Spleen (tissue), 11 donors: Measurements from ENCODE around the gene HORMAD2. TPM values are rescaled to one million over a fixed set of nuclear protein-coding genes. Genes with fewer than 3 reads are reported as not detected.

Source experiments
- DNase-seq: peaks from one replicate; pipeline ENCODE4 v3.0.0-alpha.2; 2020
- H3K27ac ChIP-seq, 8 donors: fragments of 200-600 bp; sonication (generic) in 7 of 8; 1 replicate in 4 of 8; 2 replicates in 4 of 8; pipeline versions ENCODE4 v1.5.0 to v1.8.0; 2016 to 2021; ENCODE audit warnings: inconsistent platforms in 4 of 8, mild to moderate bottlenecking in 4 of 8, moderate library complexity in 1 of 8
- H3K27me3 ChIP-seq, 7 donors: fragments of 200-600 bp; sonication (generic) in 6 of 7; replicated peaks in 1 of 7; 1 replicate in 4 of 7; 2 replicates in 3 of 7; pipeline versions ENCODE4 v1.5.0 to v1.8.0; 2016 to 2021; ENCODE audit warnings: inconsistent platforms in 3 of 7, mild to moderate bottlenecking in 1 of 7
- H3K36me3 ChIP-seq, 6 donors: fragments of 200-600 bp; sonication (generic) in 5 of 6; 1 replicate in 4 of 6; 2 replicates in 2 of 6; pipeline versions ENCODE4 v1.5.0 to v1.8.0; 2016 to 2021; ENCODE audit warnings: inconsistent platforms in 2 of 6
- H3K4me1 ChIP-seq, 6 donors: fragments of 200-600 bp; sonication (generic) in 5 of 6; 1 replicate in 3 of 6; 2 replicates in 3 of 6; pipeline versions ENCODE4 v1.5.0 to v1.8.0; 2016 to 2021; ENCODE audit warnings: inconsistent platforms in 3 of 6
- H3K4me3 ChIP-seq, 8 donors: fragments of 200-600 bp; sonication (generic) in 7 of 8; 1 replicate in 4 of 8; 2 replicates in 4 of 8; pipeline versions ENCODE4 v1.5.0 to v1.8.0; 2016 to 2021; ENCODE audit warnings: inconsistent platforms in 4 of 8, mild to moderate bottlenecking in 4 of 8, moderate library complexity in 2 of 8
- H3K9me3 ChIP-seq, 8 donors: fragments of 200-600 bp; sonication (generic) in 7 of 8; 1 replicate in 4 of 8; 2 replicates in 4 of 8; pipeline versions ENCODE4 v1.5.0 to v1.8.0; 2016 to 2021; ENCODE audit warnings: inconsistent platforms in 4 of 8
- POLR2A ChIP-seq, 3 donors: fragments of 450-650 bp; IDR thresholded peaks; one replicate each; pipeline ENCODE4 v1.5.1; 2017; ENCODE audit warnings: antibody characterized with exemption in 3 of 3, mild to moderate bottlenecking in 1 of 3
- POLR2AphosphoS5 ChIP-seq, 3 donors: sonication (generic); formaldehyde crosslinking; IDR thresholded peaks; one replicate each; pipeline ENCODE4 v1.5.1; 2017; ENCODE audit warnings: antibody characterized with exemption in 3 of 3
- WGBS, 5 donors: extraction: QIAGEN DNeasy Blood & Tissue Kit in 3 of 5; methylation state at CpG; one replicate each; pipeline versions ENCODE4 v1.1.5 to v1.1.7; 2013 to 2018; 5-methylcytosine and 5-hydroxymethylcytosine counted together
- intact Hi-C: fragments of 100-400 bp; cut with DNase I; formaldehyde crosslinking; loops from one replicate; pipeline ENCODE4 v1.15.0; 2023; ENCODE audit warnings: low total_unique reads
- polyA plus RNA-seq, 3 donors: library from polyadenylated mRNA; stranded (reverse); fragments of 200-250 nt; gene quantifications; one replicate each; pipeline ENCODE4 v1.2.1, GENCODE V29; 2013
- total RNA-seq, 7 donors: library from RNA; depleted of rRNA in 3 of 7; stranded (reverse); fragments of >200 nt in 3 of 7; fragmentation: NEBNext Ultra II Directional in 4 of 7; extraction: Animal tissue kit (Norgen Biotek cat#: 25700) in 4 of 7; gene quantifications; one replicate each; pipeline versions ENCODE4 v1.1.0 to v1.2.1, GENCODE V29; 2016 to 2021
- TF ChIP-seq, protein P1 (sequence below), 11 experiments: fragments of 200-600 bp in 7 of 11; fragments of 450-650 bp in 4 of 11; sonication (generic) in 4 of 11; IDR thresholded peaks in 8 of 11; conservative IDR thresholded peaks in 3 of 11; 1 replicate in 7 of 11; 2 replicates in 4 of 11; pipeline versions ENCODE4 v1.4.0 to v1.8.0; 2016 to 2021; ENCODE audit warnings: antibody characterized with exemption in 11 of 11, inconsistent platforms in 4 of 11, mild to moderate bottlenecking in 1 of 11
- donor health status: healthy with polysubstance abuse.
- donor health status: DM: no; HTN: no; CAD: no; lungs with moderate emphysema.
- donor health status: DM: no; HTN: no; CAD: no.
- donor health status: Bipolar disorder and iron deficiency.
- donor health status: healthy.
- donor health status: DM: no; HTN: no; CAD: no.
- donor health status: DM: yes; HTN: yes; CAD: no.

The HORMAD2 gene
- total and polyA plus RNA-seq, 10 donors: not detected

DNA sequence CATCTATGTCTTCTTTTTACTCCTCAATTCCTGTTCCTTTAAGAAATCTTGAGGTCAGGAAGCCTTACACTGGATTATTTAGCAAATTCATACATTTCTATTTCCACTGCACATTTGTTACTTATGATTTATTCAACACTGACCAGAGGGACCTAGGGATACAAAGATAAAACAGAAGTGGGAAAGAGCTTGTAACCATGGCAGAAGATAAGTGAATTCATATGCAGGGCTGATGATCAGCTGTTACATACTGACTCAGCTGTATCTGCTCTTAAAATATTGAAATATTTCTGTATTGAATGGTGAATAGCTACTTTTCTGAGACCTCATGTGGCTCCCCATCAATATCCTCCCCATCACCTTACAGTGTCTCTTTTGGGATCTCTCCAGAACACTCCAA is 25.2 kb downstream of the HORMAD2 start:
- intact Hi-C loops: loop anchor here (10.0 kb wide), 1 partner anchor 179 kb away; the partner anchor contains the start of gene CASTOR1
- Histone ChIP-seq H3K9me3 (no peaks in the 10 kb centered on the region), H3K36me3 (no peaks in the 10 kb centered on the region), H3K4me1 (peaks cover 0 to 18% (median 0%) of the 10 kb centered on the region in 6 donors), H3K27me3 (no peaks in the 10 kb centered on the region), H3K27ac (no peak overlapping the region), H3K4me3 (no peak overlapping the region)
- no peak for TF ChIP-seq POLR2A (IDR thresholded peaks at IDR 0.05)
- TF ChIP-seq POLR2AphosphoS5 (IDR thresholded peaks at IDR 0.05): no peak
- TF ChIP-seq, protein P1, sequence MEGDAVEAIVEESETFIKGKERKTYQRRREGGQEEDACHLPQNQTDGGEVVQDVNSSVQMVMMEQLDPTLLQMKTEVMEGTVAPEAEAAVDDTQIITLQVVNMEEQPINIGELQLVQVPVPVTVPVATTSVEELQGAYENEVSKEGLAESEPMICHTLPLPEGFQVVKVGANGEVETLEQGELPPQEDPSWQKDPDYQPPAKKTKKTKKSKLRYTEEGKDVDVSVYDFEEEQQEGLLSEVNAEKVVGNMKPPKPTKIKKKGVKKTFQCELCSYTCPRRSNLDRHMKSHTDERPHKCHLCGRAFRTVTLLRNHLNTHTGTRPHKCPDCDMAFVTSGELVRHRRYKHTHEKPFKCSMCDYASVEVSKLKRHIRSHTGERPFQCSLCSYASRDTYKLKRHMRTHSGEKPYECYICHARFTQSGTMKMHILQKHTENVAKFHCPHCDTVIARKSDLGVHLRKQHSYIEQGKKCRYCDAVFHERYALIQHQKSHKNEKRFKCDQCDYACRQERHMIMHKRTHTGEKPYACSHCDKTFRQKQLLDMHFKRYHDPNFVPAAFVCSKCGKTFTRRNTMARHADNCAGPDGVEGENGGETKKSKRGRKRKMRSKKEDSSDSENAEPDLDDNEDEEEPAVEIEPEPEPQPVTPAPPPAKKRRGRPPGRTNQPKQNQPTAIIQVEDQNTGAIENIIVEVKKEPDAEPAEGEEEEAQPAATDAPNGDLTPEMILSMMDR (IDR thresholded peaks at IDR 0.05 in 8 of 11, conservative IDR thresholded peaks at IDR 0.05 in 3 of 11): no peak
- no peak for DNase-seq

DNA sequence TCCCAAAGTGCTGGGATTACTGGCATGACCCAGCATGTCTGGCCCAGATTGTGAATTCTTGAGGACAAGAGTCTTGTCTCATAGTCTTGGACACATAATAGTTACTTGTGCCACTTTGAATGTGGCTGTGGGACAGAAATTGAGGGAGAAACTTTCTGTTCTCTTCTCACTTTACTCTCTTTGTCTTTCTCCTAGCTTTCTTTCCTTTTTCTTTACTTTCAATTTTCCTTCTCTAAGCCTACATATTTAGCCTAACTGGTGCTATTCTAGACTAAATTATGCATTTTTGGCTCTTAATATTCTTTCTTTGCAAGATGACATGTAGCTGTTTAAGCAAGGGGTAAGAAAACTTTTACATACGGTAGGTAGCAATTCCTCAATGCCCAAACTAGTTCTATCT is 33.2 kb downstream of the HORMAD2 start:
- WGBS, 5 donors: 89 to 98% (median 96%) methylated on average over 1 of the region's 1 CpG
- DNase-seq: no peak
- Histone ChIP-seq H3K36me3 (no peaks in the 10 kb centered on the region), H3K27me3 (no peaks in the 10 kb centered on the region), H3K9me3 (no peaks in the 10 kb centered on the region), H3K4me3 (no peak overlapping the region), H3K4me1 (peaks cover 0 to 5% (median 0%) of the 10 kb centered on the region in 6 donors), H3K27ac (no peak overlapping the region)
- TF ChIP-seq, protein P1 (IDR thresholded peaks at IDR 0.05 in 8 of 11, conservative IDR thresholded peaks at IDR 0.05 in 3 of 11): no peak
- TF ChIP-seq POLR2AphosphoS5 (IDR thresholded peaks at IDR 0.05) (no peak), POLR2A (IDR thresholded peaks at IDR 0.05) (no peak)
- intact Hi-C loops: loop anchor here (10.0 kb wide), 1 partner anchor 271 kb away; the partner anchor contains the start of gene RNF215

DNA sequence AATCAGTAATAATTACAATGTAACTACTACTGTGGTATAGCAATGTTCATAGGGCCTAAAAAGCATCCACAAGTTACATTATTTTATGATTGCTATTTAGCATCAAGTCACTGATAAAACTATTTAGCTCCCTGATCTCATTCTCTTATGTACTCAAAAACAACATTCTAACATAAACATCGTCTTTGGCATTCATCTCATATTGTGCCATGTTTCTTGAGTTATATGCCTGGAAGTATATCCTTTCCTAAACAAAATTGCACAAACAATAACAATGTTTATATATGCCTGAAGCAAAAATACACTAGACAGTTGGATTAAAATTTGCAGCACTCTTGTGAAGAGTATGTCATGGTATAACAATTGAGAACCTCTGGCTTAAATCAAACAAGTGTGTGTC is 34.1 kb downstream of the HORMAD2 start:
- Histone ChIP-seq H3K4me3 (no peak overlapping the region), H3K9me3 (no peaks in the 10 kb centered on the region), H3K36me3 (no peaks in the 10 kb centered on the region), H3K4me1 (no peaks in the 10 kb centered on the region), H3K27ac (no peak overlapping the region), H3K27me3 (no peaks in the 10 kb centered on the region)
- intact Hi-C loops: loop anchor here (10.0 kb wide), 1 partner anchor 270 kb away; the partner anchor contains the start of gene RNF215
- TF ChIP-seq POLR2AphosphoS5 (IDR thresholded peaks at IDR 0.05): no peak
- 85 to 100% (median 90%) methylated on average over 1 of the region's 1 CpG for WGBS, 5 donors
- no peak for DNase-seq

DNA sequence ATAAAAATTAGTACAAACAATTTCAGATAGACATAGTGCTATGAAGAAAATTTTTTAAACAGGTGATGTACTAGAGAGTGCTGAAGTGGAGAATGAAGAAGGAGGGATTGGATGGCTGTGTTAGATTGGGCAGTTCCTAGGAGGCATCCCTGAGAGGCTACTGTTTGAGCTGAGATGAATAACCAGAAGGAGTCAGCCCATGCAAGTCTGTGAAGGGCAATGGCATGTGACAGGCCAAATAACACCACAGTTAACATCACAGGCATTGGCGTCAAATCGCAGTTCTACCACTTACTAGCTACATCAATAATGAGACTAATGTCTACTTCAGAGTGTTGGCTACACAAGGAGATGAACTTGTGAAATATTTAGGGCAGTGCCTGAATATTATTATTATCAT is 35.4 kb downstream of the HORMAD2 start:
- H3K27ac ChIP-seq: no peak overlapping the region
- no peak overlapping the region for H3K4me3 ChIP-seq
- DNase-seq: no peak
- H3K9me3 ChIP-seq: no peaks in the 10 kb centered on the region
- H3K36me3 ChIP-seq: no peaks in the 10 kb centered on the region
- no peaks in the 10 kb centered on the region for H3K27me3 ChIP-seq
- intact Hi-C loops: loop anchor here (10.0 kb wide), 1 partner anchor 269 kb away; the partner anchor contains the start of gene RNF215
- 85 to 94% (median 92%) methylated on average over 2 of the region's 2 CpGs for WGBS, 5 donors
- TF ChIP-seq POLR2A (IDR thresholded peaks at IDR 0.05) (no peak), POLR2AphosphoS5 (IDR thresholded peaks at IDR 0.05) (no peak)
- TF ChIP-seq, protein P1 (IDR thresholded peaks at IDR 0.05 in 8 of 11, conservative IDR thresholded peaks at IDR 0.05 in 3 of 11): no peak
- H3K4me1 ChIP-seq: no peaks in the 10 kb centered on the region
